Mucosa of descending colon (tissue), 3 donors: ENCODE measurements around the gene SCOC. TPM values are rescaled to one million over a fixed set of nuclear protein-coding genes. Genes with fewer than 3 reads are reported as not detected.
"Not testable (repeated sequence)": the region's sequence is repeated elsewhere in the genome, so short reads cannot be mapped to it uniquely, and the experiment has no call there.

Source experiments
- ATAC-seq: fragments of 200-7000 bp; cut with Tn5 transposase; one replicate; pipeline ENCODE4 v1.9.1; 2020; ENCODE audit warnings: mild to moderate bottlenecking, moderate library complexity
- DNase-seq, 3 donors: peaks; one replicate each; pipeline ENCODE4 v3.0.0-alpha.2; 2020
- H3K36me3 ChIP-seq: fragments of 200-600 bp; one replicate; pipeline ENCODE4 v1.8.0; 2021; ENCODE audit warnings: low read depth, mild to moderate bottlenecking
- H3K4me1 ChIP-seq: fragments of 200-600 bp; one replicate; pipeline ENCODE4 v1.8.0; 2021; ENCODE audit warnings: low read depth, mild to moderate bottlenecking
- H3K4me3 ChIP-seq: fragments of 200-600 bp; one replicate; pipeline ENCODE4 v1.8.0; 2021; ENCODE audit warnings: mild to moderate bottlenecking
- H3K9me3 ChIP-seq: fragments of 200-600 bp; one replicate; pipeline ENCODE4 v1.8.0; 2021; ENCODE audit warnings: mild to moderate bottlenecking
- CTCF ChIP-seq: fragments of 200-600 bp; IDR thresholded peaks from one replicate; pipeline ENCODE4 v1.8.0; 2022; ENCODE audit warnings: antibody characterized with exemption, mild to moderate bottlenecking
- intact Hi-C, 2 donors: fragments of 100-400 bp; cut with DNase I in 1 of 2; cut with micrococcal nuclease in 1 of 2; formaldehyde crosslinking; loops; one replicate each; pipeline versions ENCODE4 v1.11.0 to v1.11.1; 2022; cut with DNase I, micrococcal nuclease
- total RNA-seq, 3 donors: library from RNA; stranded (reverse); fragmentation: NEBNext Ultra II Directional in 2 of 3; extraction: Animal tissue kit (Norgen Biotek cat#: 25700) in 2 of 3; gene quantifications; one replicate each; pipeline versions ENCODE4 v1.2.1 to v1.2.4, GENCODE V29; 2021 to 2023
- donor health status: DM: no; HTN: no; CAD: no; lungs with moderate emphysema.
- donor health status: DM: no; HTN: no; CAD: no.
- donor health status: DM: no; HTN: yes; CAD: no.

SCOC gene
- total RNA-seq, 3 donors from 2014 or later, result 41.1 to 52.8 (median 51.3) TPM

- H3K9me3 ChIP-seq, result no peaks in the 10 kb centered on the region
- H3K36me3 ChIP-seq, result no peaks in the 10 kb centered on the region
- intact Hi-C loops, result no loop called here
- no peak overlapping the region for H3K4me3 ChIP-seq
- TF ChIP-seq CTCF, result no peak
- DNase-seq (no peak), ATAC-seq (no peak)
- no peaks in the 10 kb centered on the region for H3K4me1 ChIP-seq
Measured at GRCh38 chr4:140408974-140409373, 35.5 kb downstream of the SCOC start.

GRCh38 chr4:140413130-140413969, 39.9 kb downstream of the SCOC start:
- DNase-seq, H3K36me3 ChIP-seq, H3K4me1 ChIP-seq, intact Hi-C loops, ATAC-seq, H3K4me3 ChIP-seq, H3K9me3 ChIP-seq: not testable (repeated sequence)

GRCh38 chr4:140423106-140423505, 49.7 kb downstream of the SCOC start:
- H3K9me3 ChIP-seq, result no peaks in the 10 kb centered on the region
- no peaks in the 10 kb centered on the region for H3K36me3 ChIP-seq
- intact Hi-C loops, result no loop called here
- DNase-seq, result no peak
- no peak for ATAC-seq
- no peak for TF ChIP-seq CTCF
- peaks cover 7% of the 10 kb centered on the region for H3K4me1 ChIP-seq
- no peak overlapping the region for H3K4me3 ChIP-seq

- ATAC-seq (no peak), DNase-seq (no peak)
- no peaks in the 10 kb centered on the region for H3K36me3 ChIP-seq
- intact Hi-C loops, result no loop called here
- H3K9me3 ChIP-seq, result no peaks in the 10 kb centered on the region
- peaks cover 7% of the 10 kb centered on the region for H3K4me1 ChIP-seq
- TF ChIP-seq CTCF, result no peak
- no peak overlapping the region for H3K4me3 ChIP-seq
Measured at GRCh38 chr4:140426610-140427105, 53.2 kb downstream of the SCOC start.

GRCh38 chr4:140427106-140427918, 53.9 kb downstream of the SCOC start, which contains the start of gene CLGN:
Gene CLGN, minus strand, starts transcription at chr4:140427648. Its CDS starts 14,570 bp downstream, at chr4:140413078.
- H3K36me3 ChIP-seq, result no peaks in the 10 kb centered on the region
- DNase-seq, result peak; percentile 60 to 74 (median 66)
- peak; percentile 90 for ATAC-seq
- intact Hi-C loops, result no loop called here
- H3K9me3 ChIP-seq, result no peaks in the 10 kb centered on the region
- H3K4me1 ChIP-seq, result peaks cover 7% of the 10 kb centered on the region
- peak; percentile 7 for TF ChIP-seq CTCF
- H3K4me3 ChIP-seq, result peak within 1 kb of the TSS; percentile 6
